DMS114 treated with DMSO at 0.1 percent for 48 hours (cell line): Measurements from ENCODE around the gene RAB27A.
A peak's percentile ranks its signal among the peaks of the same experiment; 100 is the strongest.
"Not testable (repeated sequence)": the region's sequence is repeated elsewhere in the genome, so short reads cannot be mapped to it uniquely, and the experiment has no call there.

ENCODE experiments used
- DNase-seq: peaks from one replicate; lab custom pipeline; 2025; ENCODE audit not compliant: unreplicated experiment; lab: John Stamatoyannopoulos, UW

Gene RAB27A

DNA sequence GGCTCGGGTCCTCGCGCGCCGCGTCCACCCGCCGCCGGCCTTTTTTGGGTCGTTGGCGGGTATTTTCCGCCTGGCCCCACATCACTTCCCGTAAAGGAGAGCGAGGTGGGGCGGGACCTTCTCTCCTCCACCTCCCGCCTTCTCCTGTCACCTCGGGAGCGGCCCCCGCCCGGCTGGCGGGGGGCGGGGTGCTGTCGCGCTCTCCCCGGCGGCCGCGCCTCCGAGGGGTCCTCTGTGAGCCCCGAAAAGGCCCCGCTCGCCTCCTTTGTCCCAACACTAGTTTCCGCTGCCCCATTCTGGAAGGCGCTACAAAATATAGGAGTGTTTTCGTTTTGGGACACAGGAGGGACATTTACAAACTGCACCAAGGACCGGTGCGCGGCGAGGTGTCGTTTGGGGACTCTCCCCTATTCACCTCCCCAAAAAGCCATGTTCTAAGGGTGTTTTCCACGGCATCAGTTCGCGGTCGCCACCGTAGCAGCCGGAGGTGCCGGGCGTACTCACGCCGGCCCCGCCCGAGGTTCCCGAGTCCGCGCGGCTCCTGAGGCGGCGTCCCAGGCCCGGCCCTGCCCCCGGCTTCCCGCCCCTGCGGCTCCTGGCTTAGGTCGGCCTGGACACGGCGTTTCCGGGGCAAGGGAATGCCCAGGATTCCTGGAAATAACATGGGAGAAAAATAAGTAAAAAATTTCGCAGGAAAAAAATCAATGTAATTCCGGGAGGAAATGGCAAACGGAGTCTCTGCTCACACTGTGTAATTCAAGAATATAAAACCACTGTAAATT, at the start of gene RAB27A:
RAB27A (minus strand) TSS at position 68 of the 782 bp plus-strand sequence. CDS start 54,879 bp downstream, outside the sequence.
- no peak for DNase-seq

- DNase-seq: no peak
These were observed 47.5 kb upstream of the RAB27A start for GRCh38 chr15:55337160-55337559.

- DNase-seq: no peak
These were observed 45.4 kb upstream of the RAB27A start for GRCh38 chr15:55334997-55335396.

- DNase-seq: no peak
These were observed 44.8 kb upstream of the RAB27A start for GRCh38 chr15:55334371-55334770.

GRCh38 chr15:55327387-55327786, 37.8 kb upstream of the RAB27A start:
- DNase-seq: no peak

- DNase-seq: no peak
These were observed 32.9 kb upstream of the RAB27A start for GRCh38 chr15:55322467-55322866.

- no peak for DNase-seq
These were observed 31.4 kb upstream of the RAB27A start for GRCh38 chr15:55320963-55321362.

DNA sequence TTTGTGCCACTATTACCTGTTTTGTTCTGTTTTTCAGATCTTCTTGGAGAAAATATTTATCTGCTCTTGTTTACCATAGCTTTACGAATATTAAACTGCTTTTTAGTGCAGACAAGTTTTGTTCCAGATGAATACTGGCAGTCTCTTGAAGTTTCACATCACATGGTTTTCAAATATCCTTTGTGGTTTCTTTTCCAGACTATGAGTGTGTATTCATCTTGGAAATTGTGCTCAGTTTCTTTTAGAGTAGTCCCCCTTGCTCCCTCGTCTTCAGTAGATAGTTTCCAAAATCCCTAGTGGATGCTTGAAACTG, 30.6 kb upstream of the RAB27A start:
- peak; percentile 16 for DNase-seq

DNA sequence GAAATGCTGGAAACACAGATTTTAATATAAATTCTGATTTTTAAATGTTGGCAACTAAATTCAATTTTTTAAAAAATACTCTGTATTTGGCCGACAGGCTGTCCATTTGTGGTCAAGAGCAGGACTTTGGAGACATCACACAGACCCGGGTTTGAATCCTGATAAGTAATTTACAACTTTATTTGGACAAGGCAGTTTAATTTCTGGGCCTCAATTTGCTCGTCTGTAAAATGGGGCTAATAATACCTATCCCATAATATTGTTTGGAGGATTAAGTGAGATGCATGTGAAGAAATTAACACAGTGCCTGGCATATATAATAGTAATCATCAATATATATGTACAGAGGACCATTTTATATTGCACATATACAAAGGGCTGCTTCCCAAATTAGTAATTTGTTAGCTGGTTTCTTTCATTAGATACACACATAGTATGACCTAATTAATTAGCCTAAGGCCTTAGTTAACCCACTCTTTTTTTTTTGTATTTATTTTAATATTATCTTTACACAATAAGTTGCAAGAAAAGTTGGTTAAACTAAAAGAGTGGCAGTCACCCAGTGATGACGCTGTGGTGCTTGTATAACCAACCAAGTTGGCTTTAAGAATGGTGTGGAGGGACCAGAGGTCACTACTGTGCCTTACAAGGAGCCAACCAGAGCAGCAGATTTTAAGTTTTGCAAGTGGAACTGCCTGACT, 30.1 kb upstream of the RAB27A start:
- DNase-seq: no peak

- peak; percentile 74 for DNase-seq
These were observed 29.2 kb upstream of the RAB27A start, which contains the start of the genes PIGB and PIGBOS1 for GRCh38 chr15:55318588-55319494. TSS of gene PIGB (plus strand) at chr15:55319222. CDS start at chr15:55319251, 29 bp downstream. TSS of gene PIGBOS1 (minus strand) at chr15:55319123. CDS start at chr15:55317792, 1,331 bp downstream.

DNA sequence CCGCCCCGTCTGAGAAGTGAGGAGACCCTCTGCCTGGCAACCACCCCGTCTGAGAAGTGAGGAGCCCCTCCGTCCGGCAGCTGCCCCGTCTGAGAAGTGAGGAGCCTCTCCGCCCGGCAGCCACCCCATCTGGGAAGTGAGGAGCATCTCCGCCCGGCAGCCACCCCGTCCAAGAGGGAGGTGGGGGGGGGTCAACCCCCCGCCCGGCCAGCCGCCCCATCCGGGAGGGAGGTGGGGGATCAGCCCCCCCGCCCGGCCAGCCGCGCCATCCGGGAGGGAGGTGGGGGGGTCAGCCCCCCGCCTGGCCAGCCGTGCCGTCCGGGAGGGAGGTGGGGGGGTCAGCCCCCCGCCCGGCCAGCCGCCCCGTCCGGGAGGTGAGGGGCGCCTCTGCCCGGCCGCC, 13.2 kb upstream of the RAB27A start:
- not testable (repeated sequence) for DNase-seq

- no peak for DNase-seq
These were observed 7.7 kb upstream of the RAB27A start for GRCh38 chr15:55297315-55297714.

DNA sequence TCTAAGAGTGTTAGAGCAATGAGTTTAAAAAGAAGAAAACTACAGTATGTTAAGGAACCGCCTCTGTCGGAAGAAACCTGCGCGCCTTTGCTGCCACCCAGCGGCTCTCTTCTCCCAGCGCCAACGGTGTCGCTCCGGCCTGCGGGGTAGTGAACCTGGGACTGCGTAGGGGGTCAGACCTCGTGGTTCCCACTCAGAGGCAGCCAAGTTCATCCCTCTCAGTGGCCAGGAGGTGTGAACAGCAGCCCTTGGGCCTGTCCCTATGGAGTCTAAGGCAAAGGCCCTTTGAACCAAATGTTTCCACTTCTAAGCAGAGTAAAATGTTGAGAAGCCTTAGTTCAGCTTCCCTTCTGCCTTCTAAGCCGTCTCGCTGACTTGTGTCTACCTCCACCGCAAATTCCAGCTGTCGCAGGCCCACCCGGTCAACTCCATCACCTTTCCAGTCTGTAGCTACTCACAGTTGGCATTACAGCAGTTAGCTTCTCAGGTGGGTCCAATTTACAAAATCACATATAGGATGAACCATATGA, 980 bp upstream of the RAB27A start:
- peak; percentile 61 for DNase-seq

DNA sequence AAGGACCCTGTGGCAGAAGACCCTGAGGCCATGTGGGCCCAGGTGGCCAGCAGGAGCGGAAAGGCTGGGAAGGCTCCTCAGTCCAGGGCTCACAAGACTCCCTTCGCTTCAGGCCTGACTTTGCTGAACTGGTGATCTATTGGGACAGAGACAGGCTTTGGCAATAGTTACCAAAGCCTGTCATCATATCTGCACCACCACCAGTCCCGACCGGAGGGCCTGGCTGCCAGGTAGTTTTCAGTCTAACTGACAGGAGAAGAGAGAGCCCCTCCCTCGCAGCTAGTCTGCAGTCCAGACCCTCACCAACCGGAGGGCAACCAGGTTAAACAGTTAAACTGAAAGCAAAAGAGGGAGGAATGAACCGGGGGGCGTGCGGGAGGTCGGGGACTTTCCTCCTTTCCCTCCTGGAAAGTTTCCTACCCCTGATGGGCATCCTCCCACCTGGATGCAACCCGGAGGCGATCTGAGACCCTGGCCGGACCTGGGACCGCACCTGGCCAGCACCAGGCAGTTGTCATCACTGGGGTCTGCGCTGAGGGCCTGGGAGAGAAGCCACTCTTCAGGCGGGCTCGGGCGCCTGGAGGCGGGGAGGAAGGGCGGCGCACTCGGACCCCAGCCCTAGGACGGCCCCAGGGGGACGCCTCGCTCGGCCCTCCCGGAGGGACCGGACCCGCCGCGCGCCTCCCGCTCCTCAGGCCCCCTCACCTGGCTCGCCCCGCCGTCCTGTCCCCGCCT, 435 bp downstream of the RAB27A start:
- no peak for DNase-seq

GRCh38 chr15:55288006-55288717, 1.5 kb downstream of the RAB27A start:
- no peak for DNase-seq

- not testable (repeated sequence) for DNase-seq
These were observed 3.0 kb downstream of the RAB27A start for GRCh38 chr15:55286442-55287189.

- no peak for DNase-seq
These were observed 5.2 kb downstream of the RAB27A start for GRCh38 chr15:55284426-55284825.

DNA sequence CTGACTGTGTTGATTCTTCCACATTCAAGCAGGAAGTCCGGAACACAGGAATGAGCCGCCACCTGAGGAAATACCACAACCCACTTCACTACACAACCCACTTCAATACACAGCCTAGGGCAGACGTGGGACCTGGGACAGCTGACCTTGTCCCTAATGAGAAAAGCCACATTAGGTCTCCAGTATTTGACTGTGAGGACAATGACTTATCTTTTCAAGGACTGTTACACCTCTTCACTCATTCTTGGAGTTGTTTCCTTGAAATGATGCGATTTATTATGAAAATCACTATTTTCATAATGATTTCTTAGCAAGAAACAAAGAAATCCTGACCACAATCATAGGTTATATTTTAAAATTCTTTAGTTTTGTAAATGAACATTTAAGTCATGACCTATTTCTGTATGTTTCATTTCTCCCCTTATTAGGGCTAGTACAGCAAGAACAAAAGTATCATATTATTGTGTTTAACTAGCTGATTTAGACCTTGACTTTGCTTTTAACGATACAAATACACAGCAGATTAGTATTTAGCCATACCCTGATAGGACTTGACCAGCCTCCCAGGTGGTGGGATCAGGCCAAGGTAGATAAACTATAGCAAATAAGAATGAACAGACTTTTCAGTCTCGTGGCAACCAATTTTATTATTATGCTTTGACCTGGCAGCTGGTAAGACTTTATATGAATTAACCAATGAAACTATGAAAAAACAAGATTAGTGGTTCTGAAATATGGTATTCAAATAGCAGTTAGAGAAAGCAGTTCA, 6.0 kb downstream of the RAB27A start:
- no peak for DNase-seq
